Activated T-cell treated with anti-CD3 and anti-CD28 coated beads, Interleukin-2, amount 50 U/mL, for 48 hours (primary cell): ENCODE data around the gene RAB3IL1.

ENCODE experiments used
- DNase-seq, 2 experiments: peaks; one replicate each; pipeline ENCODE4 v3.0.0-alpha.2; 2020

The RAB3IL1 gene

GRCh38 chr11:61952882-61953281, 35.5 kb upstream of the RAB3IL1 start:
- DNase-seq: no peak

- no peak for DNase-seq
Measured at GRCh38 chr11:61951484-61952135, 34.2 kb upstream of the RAB3IL1 start.

- DNase-seq: no peak
Measured at GRCh38 chr11:61950035-61950547, 32.7 kb upstream of the RAB3IL1 start, which contains the start of gene BEST1. BEST1 (plus strand) TSS chr11:61950351; CDS start chr11:61951807, 1,456 bp downstream.

GRCh38 chr11:61949169-61950034, 32.0 kb upstream of the RAB3IL1 start:
- DNase-seq: no peak

- no peak for DNase-seq
Measured at GRCh38 chr11:61948505-61948904, 31.1 kb upstream of the RAB3IL1 start.

GRCh38 chr11:61947486-61948210, 30.3 kb upstream of the RAB3IL1 start:
- peak; percentile 79 to 81 for DNase-seq

GRCh38 chr11:61946894-61947293, 29.5 kb upstream of the RAB3IL1 start:
- no peak for DNase-seq

- DNase-seq: no peak
Measured at GRCh38 chr11:61945191-61945590, 27.8 kb upstream of the RAB3IL1 start.

GRCh38 chr11:61940466-61940865, 23.1 kb upstream of the RAB3IL1 start:
- DNase-seq: no peak

- DNase-seq: no peak
Measured at GRCh38 chr11:61935861-61936260, 18.5 kb upstream of the RAB3IL1 start.

GRCh38 chr11:61930933-61931332, 13.6 kb upstream of the RAB3IL1 start:
- DNase-seq: no peak

- no peak for DNase-seq
Measured at GRCh38 chr11:61928606-61929005, 11.2 kb upstream of the RAB3IL1 start.

- DNase-seq: no peak
Measured at GRCh38 chr11:61927501-61927900, 10.1 kb upstream of the RAB3IL1 start.

GRCh38 chr11:61926235-61926634, 8.9 kb upstream of the RAB3IL1 start:
- DNase-seq: no peak

- no peak for DNase-seq
Measured at GRCh38 chr11:61925736-61926135, 8.4 kb upstream of the RAB3IL1 start.

GRCh38 chr11:61924064-61924455, 6.7 kb upstream of the RAB3IL1 start:
- DNase-seq: no peak

- peak in 1 of 2 experiments; percentile 10 for DNase-seq
Measured at GRCh38 chr11:61923166-61924063, 6.0 kb upstream of the RAB3IL1 start.

GRCh38 chr11:61922539-61922938, 5.2 kb upstream of the RAB3IL1 start:
- no peak for DNase-seq

GRCh38 chr11:61921446-61921845, 4.1 kb upstream of the RAB3IL1 start:
- DNase-seq: peak in 1 of 2 experiments; percentile 5

GRCh38 chr11:61919705-61920631, 2.6 kb upstream of the RAB3IL1 start:
- DNase-seq: no peak
